NCI-H2227 treated with DMSO at 0.1 percent for 48 hours (cell line): ENCODE data around the gene UGT1A10.
"Not testable (repeated sequence)": the region's sequence is repeated elsewhere in the genome, so short reads cannot be mapped to it uniquely, and the experiment has no call there.

Experiments used
- DNase-seq: peaks from one replicate; lab custom pipeline; 2025; lab: John Stamatoyannopoulos, UW

The UGT1A10 gene

GRCh38 chr2:233655943-233656342, 19.7 kb downstream of the UGT1A10 start:
- DNase-seq: not testable (repeated sequence)

- DNase-seq: no peak
These were observed 20.2 kb downstream of the UGT1A10 start for GRCh38 chr2:233656443-233656842.

GRCh38 chr2:233658610-233659009, 22.4 kb downstream of the UGT1A10 start:
- DNase-seq: no peak

GRCh38 chr2:233663911-233664310, 27.7 kb downstream of the UGT1A10 start:
- DNase-seq: no peak

- no peak for DNase-seq
These were observed 32.5 kb downstream of the UGT1A10 start for GRCh38 chr2:233668605-233669260.

- no peak for DNase-seq
These were observed 35.3 kb downstream of the UGT1A10 start, which contains the start of gene UGT1A9 for GRCh38 chr2:233671290-233672161. Gene UGT1A9, plus strand, starts transcription at chr2:233671898. Its CDS starts 37 bp downstream, at chr2:233671935.

- no peak for DNase-seq
These were observed 36.6 kb downstream of the UGT1A10 start for GRCh38 chr2:233672886-233673285.

GRCh38 chr2:233673896-233674295, 37.6 kb downstream of the UGT1A10 start:
- DNase-seq: no peak

GRCh38 chr2:233674314-233674713, 38.1 kb downstream of the UGT1A10 start:
- no peak for DNase-seq

- no peak for DNase-seq
These were observed 38.7 kb downstream of the UGT1A10 start for GRCh38 chr2:233674995-233675394.

GRCh38 chr2:233676046-233676445, 39.8 kb downstream of the UGT1A10 start:
- DNase-seq: no peak

GRCh38 chr2:233679196-233679595, 42.9 kb downstream of the UGT1A10 start:
- DNase-seq: no peak

- no peak for DNase-seq
These were observed 44.3 kb downstream of the UGT1A10 start for GRCh38 chr2:233680361-233681045.

GRCh38 chr2:233681521-233682099, 45.4 kb downstream of the UGT1A10 start, which contains the start of gene UGT1A7:
Gene UGT1A7, plus strand, starts transcription at chr2:233681901. Its CDS starts 37 bp downstream, at chr2:233681938.
- DNase-seq: no peak

GRCh38 chr2:233684640-233685039, 48.4 kb downstream of the UGT1A10 start:
- no peak for DNase-seq

- DNase-seq: no peak
These were observed 50.7 kb downstream of the UGT1A10 start for GRCh38 chr2:233686928-233687327.

- DNase-seq: no peak
These were observed 52.1 kb downstream of the UGT1A10 start for GRCh38 chr2:233688341-233688740.

- DNase-seq: no peak
These were observed 52.8 kb downstream of the UGT1A10 start for GRCh38 chr2:233689031-233689430.

- DNase-seq: no peak
These were observed 53.3 kb downstream of the UGT1A10 start for GRCh38 chr2:233689501-233689900.

GRCh38 chr2:233690444-233690843, 54.2 kb downstream of the UGT1A10 start:
- no peak for DNase-seq

- DNase-seq: no peak
These were observed 55.5 kb downstream of the UGT1A10 start for GRCh38 chr2:233691443-233692433.
